ENCODE results near the gene BMP10.

The BMP10 gene

DNA sequence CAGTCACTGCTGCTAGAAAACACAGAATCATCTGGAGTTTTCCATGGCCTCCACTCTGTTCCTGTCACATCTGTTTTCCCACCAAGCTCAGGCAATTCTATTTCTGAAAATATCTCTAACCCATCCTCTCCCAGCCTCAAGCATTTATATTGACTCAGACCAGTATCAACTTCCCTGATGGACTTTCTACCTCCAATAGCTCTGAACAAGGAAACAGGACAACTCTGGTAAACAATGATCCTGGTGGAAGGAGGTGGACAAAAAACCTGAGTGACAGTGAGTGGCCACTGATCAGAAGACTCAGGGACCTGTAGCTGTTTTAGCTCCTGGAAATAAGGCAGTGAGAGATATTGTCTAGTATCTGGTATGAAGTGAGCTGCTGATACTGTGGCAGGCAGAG lies 23.4 kb downstream of the BMP10 start:
- Histone ChIP-seq H3K27ac (ENCODE audit: low read length) (no peak overlapping the region), H3K4me3 (ENCODE audit: low read depth in 1 of 2, low read length in 2 of 2) (no peak overlapping the region), H3K9me3 (ENCODE audit: control insufficient read depth in 1 of 2, low read length in 2 of 2) (no peaks in the 10 kb centered on the region), H3K4me1 (ENCODE audit: control insufficient read depth in 1 of 2, insufficient read depth in 2 of 2, low read length in 2 of 2) (no peaks in the 10 kb centered on the region), H3K27me3 (ENCODE audit: low read depth, low read length) (no peaks in the 10 kb centered on the region), H3K36me3 (ENCODE audit: control insufficient read depth in 1 of 2, insufficient read depth in 2 of 2, low read length in 2 of 2) (no peaks in the 10 kb centered on the region)

DNA sequence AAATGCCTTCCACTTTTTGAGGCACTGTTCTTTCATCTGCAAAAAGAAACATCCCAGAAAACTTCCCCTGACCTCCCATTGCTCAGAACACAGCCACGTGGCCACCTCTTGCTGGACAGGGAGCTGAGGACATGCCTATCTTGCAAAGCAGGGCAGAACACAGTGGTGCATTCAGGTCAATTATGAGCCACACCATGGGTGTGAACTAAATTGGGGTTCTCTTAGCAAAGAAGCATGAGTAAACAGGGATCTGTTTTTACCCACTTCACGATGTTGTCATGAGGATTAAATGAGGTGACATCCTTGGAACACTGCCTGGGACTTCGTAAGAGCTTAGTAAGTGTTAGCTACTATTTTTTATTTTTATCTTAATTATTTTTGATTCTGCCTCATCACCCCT lies 25.1 kb downstream of the BMP10 start:
- no peak overlapping the region for H3K4me3 ChIP-seq (ENCODE audit: low read depth in 1 of 2, low read length in 2 of 2)
- no peaks in the 10 kb centered on the region for H3K27me3 ChIP-seq (ENCODE audit: low read depth, low read length)
- no peaks in the 10 kb centered on the region for H3K4me1 ChIP-seq (ENCODE audit: control insufficient read depth in 1 of 2, insufficient read depth in 2 of 2, low read length in 2 of 2)
- H3K27ac ChIP-seq (ENCODE audit: low read length), result no peak overlapping the region
- H3K9me3 ChIP-seq (ENCODE audit: control insufficient read depth in 1 of 2, low read length in 2 of 2), result no peaks in the 10 kb centered on the region
- H3K36me3 ChIP-seq (ENCODE audit: control insufficient read depth in 1 of 2, insufficient read depth in 2 of 2, low read length in 2 of 2), result no peaks in the 10 kb centered on the region

DNA sequence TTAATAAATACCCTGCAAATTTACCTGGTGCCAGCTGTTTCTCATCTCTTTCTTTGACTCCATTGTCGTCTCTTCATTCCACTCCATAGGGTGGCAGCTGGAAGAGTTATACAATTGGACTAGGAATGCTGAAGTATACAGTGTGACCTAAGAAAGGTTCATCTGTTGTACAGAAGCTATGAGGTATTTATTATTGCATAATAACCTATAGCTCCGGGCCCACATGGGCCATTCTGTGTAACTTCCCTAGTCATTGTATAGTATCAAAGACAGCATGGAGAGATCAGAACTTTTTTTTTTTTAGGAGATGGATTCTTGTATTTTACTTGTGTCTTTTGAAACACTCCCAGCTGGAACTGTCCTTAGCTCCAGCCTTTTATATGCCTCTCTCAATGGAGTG lies 26.2 kb downstream of the BMP10 start:
- H3K36me3 ChIP-seq (ENCODE audit: control insufficient read depth in 1 of 2, insufficient read depth in 2 of 2, low read length in 2 of 2), result no peaks in the 10 kb centered on the region
- no peaks in the 10 kb centered on the region for H3K9me3 ChIP-seq (ENCODE audit: control insufficient read depth in 1 of 2, low read length in 2 of 2)
- no peaks in the 10 kb centered on the region for H3K27me3 ChIP-seq (ENCODE audit: low read depth, low read length)
- no peaks in the 10 kb centered on the region for H3K4me1 ChIP-seq (ENCODE audit: control insufficient read depth in 1 of 2, insufficient read depth in 2 of 2, low read length in 2 of 2)
- no peak overlapping the region for H3K27ac ChIP-seq (ENCODE audit: low read length)
- H3K4me3 ChIP-seq (ENCODE audit: low read depth in 1 of 2, low read length in 2 of 2), result no peak overlapping the region

DNA sequence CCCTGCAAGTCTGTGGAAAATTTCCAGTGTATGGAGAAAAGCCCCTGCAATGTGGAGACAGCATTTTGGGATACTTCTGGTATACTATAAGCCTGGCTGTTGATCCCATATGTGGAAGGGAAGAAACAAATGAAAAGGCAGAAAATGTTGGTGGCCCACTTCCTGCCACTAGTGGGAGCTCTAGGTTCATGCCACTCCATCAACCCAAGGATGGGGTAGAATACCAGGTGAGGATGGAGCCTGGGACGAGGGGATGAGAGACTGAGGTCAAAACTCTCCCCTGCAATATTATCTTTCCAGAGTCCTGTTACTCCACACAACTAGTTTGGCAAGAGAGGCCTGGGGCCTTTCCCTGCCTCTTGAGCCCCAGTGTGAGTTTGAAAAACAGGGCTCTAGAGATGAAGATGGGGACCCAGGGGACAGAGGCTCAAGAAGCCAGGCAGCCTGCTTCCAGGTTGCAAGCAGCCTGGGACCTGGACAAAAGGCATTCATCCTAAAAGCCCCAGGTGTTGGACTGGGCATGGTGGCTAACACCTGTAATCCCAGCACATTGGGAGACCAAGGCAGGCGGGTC lies 31.9 kb downstream of the BMP10 start:
- no peak overlapping the region for H3K27ac ChIP-seq (ENCODE audit: low read length)
- H3K9me3 ChIP-seq (ENCODE audit: control insufficient read depth in 1 of 2, low read length in 2 of 2), result no peaks in the 10 kb centered on the region
- H3K4me1 ChIP-seq (ENCODE audit: control insufficient read depth in 1 of 2, insufficient read depth in 2 of 2, low read length in 2 of 2), result peaks cover 0 to 3% of the 10 kb centered on the region in 2 donors
- H3K36me3 ChIP-seq (ENCODE audit: control insufficient read depth in 1 of 2, insufficient read depth in 2 of 2, low read length in 2 of 2), result no peaks in the 10 kb centered on the region
- no peaks in the 10 kb centered on the region for H3K27me3 ChIP-seq (ENCODE audit: low read depth, low read length)
- H3K4me3 ChIP-seq (ENCODE audit: low read depth in 1 of 2, low read length in 2 of 2), result no peak overlapping the region

DNA sequence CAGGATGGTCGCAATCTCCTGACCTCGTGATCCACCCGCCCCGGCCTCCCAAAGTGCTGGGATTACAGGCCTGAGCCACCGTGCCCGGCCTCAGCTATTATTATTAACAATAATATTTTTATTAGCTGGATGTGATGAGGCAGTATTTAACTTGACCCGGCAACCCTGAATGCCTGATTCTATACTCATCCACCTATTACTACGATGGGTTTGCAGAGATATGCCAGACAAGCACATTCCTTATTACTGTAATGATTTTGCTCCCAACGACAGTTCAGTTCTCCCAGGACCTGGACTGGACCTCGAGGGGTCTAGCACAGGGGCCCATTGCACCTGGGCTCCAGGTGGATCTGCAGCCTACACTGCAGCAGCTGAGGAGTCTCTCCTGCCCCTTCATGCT lies 32.6 kb downstream of the BMP10 start:
- no peak overlapping the region for H3K4me3 ChIP-seq (ENCODE audit: low read depth in 1 of 2, low read length in 2 of 2)
- H3K9me3 ChIP-seq (ENCODE audit: control insufficient read depth in 1 of 2, low read length in 2 of 2), result no peaks in the 10 kb centered on the region
- no peaks in the 10 kb centered on the region for H3K27me3 ChIP-seq (ENCODE audit: low read depth, low read length)
- H3K36me3 ChIP-seq (ENCODE audit: control insufficient read depth in 1 of 2, insufficient read depth in 2 of 2, low read length in 2 of 2), result no peaks in the 10 kb centered on the region
- H3K27ac ChIP-seq (ENCODE audit: low read length), result no peak overlapping the region
- H3K4me1 ChIP-seq (ENCODE audit: control insufficient read depth in 1 of 2, insufficient read depth in 2 of 2, low read length in 2 of 2), result peaks cover 0 to 3% of the 10 kb centered on the region in 2 donors

DNA sequence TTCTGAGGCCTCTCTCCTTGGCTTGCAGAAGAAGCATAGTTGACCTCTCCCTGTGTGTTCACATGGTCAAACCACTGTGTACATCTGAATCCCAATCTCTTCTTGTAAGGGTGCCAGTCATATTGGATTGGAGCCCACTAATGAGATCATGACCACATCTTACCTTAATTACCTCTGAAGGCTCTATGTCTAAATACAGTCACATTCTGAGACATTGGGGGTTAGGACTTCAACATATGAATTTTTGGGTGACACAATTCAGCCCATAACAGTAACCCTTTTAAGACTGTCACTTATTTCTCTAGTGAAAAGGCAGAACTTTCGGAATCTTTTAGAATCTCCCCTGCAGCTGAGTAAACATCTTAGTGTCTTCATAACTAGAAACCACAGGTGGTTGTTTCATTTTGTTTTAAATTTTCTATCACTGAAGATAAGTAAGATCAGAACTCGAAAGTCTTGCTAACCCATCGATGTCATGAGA lies 33.3 kb downstream of the BMP10 start:
- H3K27me3 ChIP-seq (ENCODE audit: low read depth, low read length), result no peaks in the 10 kb centered on the region
- peaks cover 0 to 3% of the 10 kb centered on the region in 2 donors for H3K4me1 ChIP-seq (ENCODE audit: control insufficient read depth in 1 of 2, insufficient read depth in 2 of 2, low read length in 2 of 2)
- no peak overlapping the region for H3K4me3 ChIP-seq (ENCODE audit: low read depth in 1 of 2, low read length in 2 of 2)
- no peak overlapping the region for H3K27ac ChIP-seq (ENCODE audit: low read length)
- H3K9me3 ChIP-seq (ENCODE audit: control insufficient read depth in 1 of 2, low read length in 2 of 2), result no peaks in the 10 kb centered on the region
- H3K36me3 ChIP-seq (ENCODE audit: control insufficient read depth in 1 of 2, insufficient read depth in 2 of 2, low read length in 2 of 2), result no peaks in the 10 kb centered on the region

DNA sequence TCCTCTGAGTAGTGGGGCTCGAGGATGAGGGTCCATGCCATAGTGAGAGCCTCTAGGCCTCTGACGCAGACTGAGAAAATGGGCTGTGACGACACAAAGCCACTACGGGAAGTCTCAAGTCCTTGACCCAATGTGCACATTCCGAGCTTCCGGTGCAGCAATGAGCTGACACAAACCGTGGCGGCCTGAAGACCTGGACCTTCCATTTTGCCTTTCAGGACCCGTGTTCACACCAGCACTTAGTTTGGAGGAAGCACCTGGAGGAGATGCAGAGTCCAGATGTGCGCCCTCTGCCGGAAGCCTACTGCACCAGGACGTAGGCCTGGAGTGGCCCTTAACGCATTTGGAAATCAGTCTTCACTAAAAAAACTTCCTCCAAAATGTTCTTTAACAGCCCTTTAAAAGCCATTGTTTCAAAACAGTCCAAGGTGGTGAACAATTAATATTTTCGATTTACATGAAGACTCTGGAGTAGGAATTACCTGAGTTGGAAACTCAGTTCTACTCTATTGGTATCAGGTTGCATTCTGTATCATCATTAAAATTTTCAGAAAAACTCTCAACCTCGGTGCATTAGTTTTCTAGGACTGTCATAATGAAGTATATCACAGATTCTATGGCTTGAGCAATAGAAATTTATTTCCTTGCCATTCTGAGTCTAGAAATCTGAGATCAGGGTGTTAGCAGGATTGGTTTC lies 33.9 kb downstream of the BMP10 start:
- H3K27ac ChIP-seq (ENCODE audit: low read length), result no peak overlapping the region

DNA sequence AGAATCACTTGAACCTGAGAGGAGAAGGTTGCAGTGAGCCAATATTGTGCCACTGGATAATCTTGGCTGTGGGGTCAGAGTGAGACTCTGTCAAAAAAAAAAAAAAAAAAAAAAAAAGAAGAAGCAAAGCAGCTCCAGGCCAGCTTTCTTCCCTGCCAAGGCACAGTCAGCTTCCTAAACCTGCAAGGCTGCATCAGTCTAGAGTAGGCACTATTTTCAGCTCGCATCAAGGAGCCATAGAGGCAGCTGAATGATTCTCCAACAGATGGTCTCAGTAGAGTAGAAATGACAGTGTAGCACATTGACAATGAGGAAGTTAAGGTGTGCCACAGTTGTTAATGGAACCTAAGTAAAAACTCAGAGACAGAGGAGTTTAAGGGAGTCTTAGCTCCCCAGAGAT lies 35.6 kb downstream of the BMP10 start:
- Histone ChIP-seq H3K4me3 (ENCODE audit: low read depth in 1 of 2, low read length in 2 of 2) (no peak overlapping the region), H3K36me3 (ENCODE audit: control insufficient read depth in 1 of 2, insufficient read depth in 2 of 2, low read length in 2 of 2) (no peaks in the 10 kb centered on the region), H3K9me3 (ENCODE audit: control insufficient read depth in 1 of 2, low read length in 2 of 2) (no peaks in the 10 kb centered on the region), H3K4me1 (ENCODE audit: control insufficient read depth in 1 of 2, insufficient read depth in 2 of 2, low read length in 2 of 2) (peaks cover 15 to 17% of the 10 kb centered on the region in 2 donors), H3K27me3 (ENCODE audit: low read depth, low read length) (no peaks in the 10 kb centered on the region), H3K27ac (ENCODE audit: low read length) (no peak overlapping the region)

More for the DNA sequence above, 33.9 kb downstream of the BMP10 start:
- H3K4me3 ChIP-seq (ENCODE audit: low read depth in 1 of 2, low read length in 2 of 2), result no peak overlapping the region
- peaks cover 3 to 7% of the 10 kb centered on the region in 2 donors for H3K4me1 ChIP-seq (ENCODE audit: control insufficient read depth in 1 of 2, insufficient read depth in 2 of 2, low read length in 2 of 2)
- H3K27me3 ChIP-seq (ENCODE audit: low read depth, low read length), result no peaks in the 10 kb centered on the region
- no peaks in the 10 kb centered on the region for H3K9me3 ChIP-seq (ENCODE audit: control insufficient read depth in 1 of 2, low read length in 2 of 2)
- no peaks in the 10 kb centered on the region for H3K36me3 ChIP-seq (ENCODE audit: control insufficient read depth in 1 of 2, insufficient read depth in 2 of 2, low read length in 2 of 2)

DNA sequence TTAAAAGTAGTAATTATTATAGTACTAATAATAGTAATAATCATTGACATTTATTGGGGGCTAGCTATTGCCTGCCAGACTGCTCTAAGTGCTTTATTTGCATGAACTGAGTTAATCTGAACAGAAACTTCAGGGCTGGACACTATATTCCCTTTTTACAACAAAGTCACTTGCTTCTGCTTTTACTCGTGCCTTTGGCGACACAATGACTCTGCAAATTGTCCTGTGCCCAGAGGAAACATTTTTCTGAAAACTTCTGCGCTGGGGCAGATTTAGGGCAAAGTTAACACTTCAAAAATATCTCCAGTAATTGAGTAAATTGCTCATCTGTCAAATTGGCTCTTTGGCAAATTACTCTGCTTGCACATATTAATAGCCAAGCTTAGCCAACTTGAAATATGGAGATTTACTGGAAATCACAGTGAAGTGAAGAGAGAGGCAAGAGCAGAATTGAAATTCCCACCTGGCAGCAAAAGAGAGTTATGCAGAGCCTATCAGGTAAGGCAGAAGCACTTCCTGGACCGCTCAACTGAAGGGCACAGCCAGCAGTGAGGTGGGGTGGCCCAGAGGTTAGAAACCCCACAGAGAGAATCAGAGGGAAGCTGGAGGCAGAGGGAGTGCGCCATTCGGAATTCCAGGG lies 36.3 kb downstream of the BMP10 start:
- H3K27me3 ChIP-seq (ENCODE audit: low read depth, low read length), result no peaks in the 10 kb centered on the region

DNA sequence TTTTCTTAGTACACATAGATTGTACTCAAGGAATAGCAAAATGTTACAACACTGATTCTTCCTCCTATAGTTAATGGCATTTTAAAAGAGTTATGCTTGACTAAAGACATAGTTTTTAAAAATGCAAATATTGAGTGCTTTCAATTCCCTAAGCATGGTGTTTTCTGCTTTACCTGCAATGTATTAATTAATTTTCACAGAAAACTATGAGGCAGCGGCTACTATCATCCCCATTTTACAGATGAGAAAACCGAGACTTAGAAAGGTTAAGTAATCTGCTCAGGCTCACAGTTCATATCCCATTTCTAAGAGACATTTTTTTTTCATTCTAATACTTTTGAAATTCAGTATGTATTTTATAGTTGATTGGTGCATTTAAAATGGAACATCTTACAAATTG lies 38.0 kb downstream of the BMP10 start:
- H3K27me3 ChIP-seq (ENCODE audit: low read depth, low read length), result no peaks in the 10 kb centered on the region
- no peaks in the 10 kb centered on the region for H3K9me3 ChIP-seq (ENCODE audit: control insufficient read depth in 1 of 2, low read length in 2 of 2)
- no peaks in the 10 kb centered on the region for H3K36me3 ChIP-seq (ENCODE audit: control insufficient read depth in 1 of 2, insufficient read depth in 2 of 2, low read length in 2 of 2)
- H3K4me1 ChIP-seq (ENCODE audit: control insufficient read depth in 1 of 2, insufficient read depth in 2 of 2, low read length in 2 of 2), result peaks cover 25 to 36% of the 10 kb centered on the region in 2 donors
- H3K4me3 ChIP-seq (ENCODE audit: low read depth in 1 of 2, low read length in 2 of 2), result no peak overlapping the region
- no peak overlapping the region for H3K27ac ChIP-seq (ENCODE audit: low read length)

More for the DNA sequence above, 36.3 kb downstream of the BMP10 start:
- Histone ChIP-seq H3K27ac (ENCODE audit: low read length) (no peak overlapping the region), H3K4me1 (ENCODE audit: control insufficient read depth in 1 of 2, insufficient read depth in 2 of 2, low read length in 2 of 2) (peaks cover 15 to 19% of the 10 kb centered on the region in 2 donors), H3K4me3 (ENCODE audit: low read depth in 1 of 2, low read length in 2 of 2) (no peak overlapping the region), H3K36me3 (ENCODE audit: control insufficient read depth in 1 of 2, insufficient read depth in 2 of 2, low read length in 2 of 2) (no peaks in the 10 kb centered on the region), H3K9me3 (ENCODE audit: control insufficient read depth in 1 of 2, low read length in 2 of 2) (no peaks in the 10 kb centered on the region)

DNA sequence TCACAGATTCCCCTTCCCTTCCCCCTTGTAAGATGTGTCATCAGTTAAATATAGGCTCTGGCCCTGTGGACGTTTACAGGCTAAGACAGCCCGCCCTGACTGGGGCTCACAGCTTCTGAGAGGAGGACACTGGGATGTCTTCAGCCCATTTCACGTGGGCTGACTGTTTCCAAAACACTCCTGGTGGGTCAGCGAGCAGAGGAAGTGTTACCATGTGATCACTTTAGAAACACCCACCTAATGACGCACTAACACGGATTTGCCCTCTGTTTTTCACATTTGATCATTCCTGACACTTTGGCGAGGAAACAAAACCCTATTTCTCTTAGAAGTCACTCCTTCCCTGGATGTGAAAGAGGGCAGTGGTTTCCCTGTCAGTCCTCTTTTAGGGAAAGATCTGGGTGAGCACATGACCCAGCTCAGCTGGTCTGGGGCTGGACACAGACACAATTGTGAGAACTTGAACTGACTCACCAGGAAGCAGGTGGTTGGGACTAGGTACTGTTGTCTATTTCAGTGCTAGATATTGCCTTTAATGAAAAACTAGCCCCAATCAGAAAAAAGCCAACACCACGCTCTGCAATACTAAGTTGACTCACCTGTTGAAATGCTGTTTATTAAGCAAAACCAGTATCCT lies 38.8 kb downstream of the BMP10 start:
- H3K9me3 ChIP-seq (ENCODE audit: control insufficient read depth in 1 of 2, low read length in 2 of 2), result no peaks in the 10 kb centered on the region
- H3K4me1 ChIP-seq (ENCODE audit: control insufficient read depth in 1 of 2, insufficient read depth in 2 of 2, low read length in 2 of 2), result peaks cover 25 to 33% of the 10 kb centered on the region in 2 donors
- H3K36me3 ChIP-seq (ENCODE audit: control insufficient read depth in 1 of 2, insufficient read depth in 2 of 2, low read length in 2 of 2), result no peaks in the 10 kb centered on the region
- H3K27ac ChIP-seq (ENCODE audit: low read length), result peak overlapping the region; percentile 82
- H3K4me3 ChIP-seq (ENCODE audit: low read depth in 1 of 2, low read length in 2 of 2), result no peak overlapping the region
- no peaks in the 10 kb centered on the region for H3K27me3 ChIP-seq (ENCODE audit: low read depth, low read length)
